Superior temporal gyrus (tissue), 1 donor: ENCODE data around the gene NPPA.
"Not testable (repeated sequence)": the region's sequence is repeated elsewhere in the genome, so short reads cannot be mapped to it uniquely, and the experiment has no call there.

ENCODE experiments used
- DNase-seq: peaks from one replicate; pipeline ENCODE4 v3.0.0-alpha.2; 2016; ENCODE audit errors: extremely low spot score

NPPA gene

GRCh38 chr1:11807133-11807532 lies 40.5 kb downstream of the NPPA start:
- DNase-seq = no peak

GRCh38 chr1:11806307-11806936 lies 41.2 kb downstream of the NPPA start:
- DNase-seq = peak; percentile 63

DNA sequence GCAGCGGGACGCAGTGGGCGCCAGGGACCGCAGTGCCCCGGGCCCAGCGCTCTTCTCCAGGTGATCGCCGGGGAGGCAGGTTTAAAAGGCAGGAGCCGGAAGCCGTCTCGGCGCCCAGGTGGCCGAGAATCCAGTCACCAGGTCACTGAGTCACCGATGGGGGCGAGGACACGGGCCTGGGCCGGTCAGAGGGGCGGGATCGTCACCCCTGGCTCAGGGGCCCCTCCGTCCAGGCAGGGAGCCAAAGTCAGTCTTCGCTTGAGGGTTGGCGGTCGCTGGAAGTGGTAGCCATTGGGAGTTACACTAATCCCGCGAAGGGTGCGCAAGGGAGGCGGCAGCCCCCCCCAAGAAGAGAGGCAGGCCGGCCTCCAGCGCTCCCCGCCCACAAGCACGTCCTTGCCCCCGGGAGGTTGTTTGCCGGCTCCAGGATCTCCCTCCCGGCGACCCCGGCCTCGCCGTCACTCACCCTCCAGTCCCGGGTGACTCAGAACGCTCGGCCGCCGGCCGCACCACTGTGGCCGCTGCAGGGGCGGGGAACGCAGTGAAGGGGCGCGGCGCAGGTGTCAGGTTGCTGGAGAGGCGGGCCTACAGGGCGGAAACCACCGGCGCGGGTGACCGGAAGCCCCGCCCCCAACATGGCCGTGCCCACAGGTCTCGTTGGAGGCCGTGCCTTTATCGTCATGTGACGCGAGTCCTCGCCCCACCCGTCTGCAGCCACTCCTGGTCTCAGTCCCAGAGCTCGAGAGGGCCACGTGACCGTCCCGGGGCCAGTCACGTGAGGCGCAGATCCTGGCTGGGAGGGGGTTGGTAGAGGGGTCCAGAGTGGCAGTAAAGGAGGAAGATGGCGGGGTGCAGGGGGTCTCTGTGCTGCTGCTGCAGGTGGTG lies 41.9 kb downstream of the NPPA start, which contains the start of the genes CLCN6 and MTHFR:
Gene CLCN6, plus strand, starts transcription at position 770 of the 885 bp plus-strand sequence. Its CDS starts 72 bp downstream, at position 842.
Gene MTHFR, minus strand, starts transcription at position 543 of the 885 bp plus-strand sequence. CDS start 2,848 bp downstream, outside the sequence.
- DNase-seq = peak; percentile 98

GRCh38 chr1:11804666-11805421 lies 42.7 kb downstream of the NPPA start:
- no peak for DNase-seq

DNA sequence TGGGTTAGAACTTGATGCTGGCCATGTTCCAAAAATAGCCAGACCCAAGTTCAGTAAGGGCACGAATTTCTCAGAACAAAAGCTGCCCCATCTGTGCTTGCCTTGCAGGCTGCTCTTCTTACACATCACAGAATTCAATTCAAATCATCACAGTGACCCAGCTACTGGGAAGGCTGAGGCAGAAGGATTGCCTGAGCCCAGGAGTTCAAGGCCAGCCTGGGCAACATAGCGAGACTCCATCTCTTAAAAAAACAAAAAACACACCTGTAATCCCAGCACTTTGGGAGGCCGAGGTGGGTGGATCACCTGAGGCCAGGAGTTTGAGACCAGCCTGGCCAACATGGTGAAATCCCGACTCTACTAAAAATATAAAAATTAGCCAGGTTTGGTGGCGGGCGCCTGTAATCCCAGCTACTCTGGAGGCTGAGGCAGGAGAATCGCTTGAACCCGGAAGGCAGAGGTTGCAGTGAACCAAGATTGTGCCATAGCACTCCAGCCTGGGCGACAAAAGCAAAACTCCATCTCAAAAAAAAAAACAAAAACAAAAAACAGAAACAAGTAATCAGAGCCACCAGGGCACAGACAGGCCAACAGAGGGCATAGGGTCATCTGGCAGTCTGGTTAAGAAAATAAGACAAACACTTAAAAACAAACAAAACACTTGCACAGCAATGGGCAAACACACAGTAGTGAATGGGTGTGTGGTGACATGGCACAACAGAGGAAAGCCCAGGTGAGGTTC lies 43.5 kb downstream of the NPPA start:
- not testable (repeated sequence) for DNase-seq

GRCh38 chr1:11802973-11803885 lies 44.4 kb downstream of the NPPA start:
- no peak for DNase-seq

- no peak for DNase-seq
Measured at GRCh38 chr1:11802616-11802972, 45.0 kb downstream of the NPPA start.

DNA sequence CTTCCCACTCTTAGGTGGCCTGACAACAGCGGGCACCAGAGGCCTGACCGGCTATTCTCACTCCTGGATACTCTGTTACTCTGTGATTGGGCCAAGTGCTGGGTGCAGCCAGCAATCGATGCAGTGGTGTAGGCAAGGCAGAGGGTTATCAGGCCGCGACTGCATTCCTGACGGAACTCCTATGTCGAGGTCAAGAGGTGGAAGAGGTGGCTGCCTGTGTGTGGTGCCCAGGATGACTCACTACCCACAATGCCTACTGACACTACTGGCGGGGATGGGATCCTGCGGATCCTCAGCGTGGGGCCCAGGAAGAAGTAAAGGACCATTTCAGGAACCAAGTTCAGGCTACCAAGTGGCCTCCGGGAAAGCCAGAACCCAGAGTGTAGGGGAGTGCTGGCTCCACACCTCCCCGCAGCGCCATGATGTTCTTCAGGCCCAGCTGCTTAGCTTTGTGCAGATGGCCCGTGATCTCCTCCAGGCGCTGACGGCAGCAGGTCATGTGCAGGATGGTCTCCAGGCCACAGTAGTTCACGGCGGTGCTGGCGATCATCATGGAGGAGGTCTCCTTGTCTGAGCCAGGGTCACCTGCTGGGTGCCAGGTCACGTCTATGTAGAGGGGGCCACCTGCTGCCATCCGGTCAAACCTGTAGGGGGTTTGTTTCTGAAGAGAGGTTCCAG lies 46.7 kb downstream of the NPPA start:
- DNase-seq = no peak

- DNase-seq = no peak
Measured at GRCh38 chr1:11800391-11800755, 47.2 kb downstream of the NPPA start.

DNA sequence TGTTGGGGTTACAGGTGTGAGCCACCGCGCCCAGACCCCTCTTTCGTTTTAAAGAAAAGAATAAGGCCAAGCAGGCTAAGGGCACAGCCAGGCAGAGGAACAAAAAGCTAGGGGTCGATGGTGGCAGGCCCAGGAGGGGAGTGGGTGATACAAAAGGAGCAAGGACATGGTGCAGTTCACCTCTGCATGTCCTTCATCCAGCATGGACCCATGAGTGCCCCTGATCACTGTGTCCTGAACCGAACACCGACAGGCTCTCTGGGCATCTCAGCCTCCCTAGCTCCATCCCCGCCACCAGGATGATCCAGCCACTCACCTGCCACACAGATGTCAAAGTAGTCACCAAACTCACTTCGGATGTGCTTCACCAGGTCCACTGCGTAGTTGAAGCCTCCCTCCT lies 47.7 kb downstream of the NPPA start:
- no peak for DNase-seq

- no peak for DNase-seq
Measured at GRCh38 chr1:11799099-11799498, 48.5 kb downstream of the NPPA start.

- DNase-seq = no peak
Measured at GRCh38 chr1:11797525-11798216, 49.9 kb downstream of the NPPA start.

DNA sequence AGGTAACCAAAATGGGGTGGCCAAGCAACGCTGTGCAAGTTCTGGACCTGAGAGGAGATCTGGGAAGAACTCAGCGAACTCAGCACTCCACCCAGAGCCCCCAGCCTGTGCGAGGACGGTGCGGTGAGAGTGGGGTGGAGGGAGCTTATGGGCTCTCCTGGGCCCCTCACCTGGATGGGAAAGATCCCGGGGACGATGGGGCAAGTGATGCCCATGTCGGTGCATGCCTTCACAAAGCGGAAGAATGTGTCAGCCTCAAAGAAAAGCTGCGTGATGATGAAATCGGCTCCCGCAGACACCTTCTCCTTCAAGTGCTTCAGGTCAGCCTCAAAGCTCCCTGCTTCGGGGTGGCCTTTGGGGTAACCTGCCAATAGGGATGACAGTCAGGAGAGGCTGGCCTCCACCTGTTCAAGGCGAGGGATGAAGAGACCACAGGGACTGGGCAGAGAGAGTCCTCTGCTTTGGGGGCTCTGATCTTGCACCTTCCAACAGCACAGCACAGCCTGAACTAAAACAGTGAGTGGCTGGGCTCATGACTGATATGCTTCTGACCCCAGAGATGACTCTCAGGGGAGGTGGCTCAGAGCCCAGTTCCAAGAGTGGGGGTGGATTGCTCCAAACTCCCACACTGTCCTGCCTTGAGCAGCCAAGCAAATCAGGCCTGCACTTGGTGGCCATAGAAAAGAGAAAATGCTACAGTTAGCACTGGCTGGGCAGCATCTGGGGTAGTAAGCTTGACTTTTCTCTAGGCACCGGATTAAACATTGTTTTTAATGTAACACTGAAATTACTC lies 51.4 kb downstream of the NPPA start:
- no peak for DNase-seq
